Measurements from ENCODE around the gene NOXA1. TPM values are rescaled to one million over a fixed set of nuclear protein-coding genes. Genes with fewer than 3 reads are reported as not detected.

Gene NOXA1
- total RNA-seq, 1 donor from 2014 or later, result 16.3 TPM

DNA sequence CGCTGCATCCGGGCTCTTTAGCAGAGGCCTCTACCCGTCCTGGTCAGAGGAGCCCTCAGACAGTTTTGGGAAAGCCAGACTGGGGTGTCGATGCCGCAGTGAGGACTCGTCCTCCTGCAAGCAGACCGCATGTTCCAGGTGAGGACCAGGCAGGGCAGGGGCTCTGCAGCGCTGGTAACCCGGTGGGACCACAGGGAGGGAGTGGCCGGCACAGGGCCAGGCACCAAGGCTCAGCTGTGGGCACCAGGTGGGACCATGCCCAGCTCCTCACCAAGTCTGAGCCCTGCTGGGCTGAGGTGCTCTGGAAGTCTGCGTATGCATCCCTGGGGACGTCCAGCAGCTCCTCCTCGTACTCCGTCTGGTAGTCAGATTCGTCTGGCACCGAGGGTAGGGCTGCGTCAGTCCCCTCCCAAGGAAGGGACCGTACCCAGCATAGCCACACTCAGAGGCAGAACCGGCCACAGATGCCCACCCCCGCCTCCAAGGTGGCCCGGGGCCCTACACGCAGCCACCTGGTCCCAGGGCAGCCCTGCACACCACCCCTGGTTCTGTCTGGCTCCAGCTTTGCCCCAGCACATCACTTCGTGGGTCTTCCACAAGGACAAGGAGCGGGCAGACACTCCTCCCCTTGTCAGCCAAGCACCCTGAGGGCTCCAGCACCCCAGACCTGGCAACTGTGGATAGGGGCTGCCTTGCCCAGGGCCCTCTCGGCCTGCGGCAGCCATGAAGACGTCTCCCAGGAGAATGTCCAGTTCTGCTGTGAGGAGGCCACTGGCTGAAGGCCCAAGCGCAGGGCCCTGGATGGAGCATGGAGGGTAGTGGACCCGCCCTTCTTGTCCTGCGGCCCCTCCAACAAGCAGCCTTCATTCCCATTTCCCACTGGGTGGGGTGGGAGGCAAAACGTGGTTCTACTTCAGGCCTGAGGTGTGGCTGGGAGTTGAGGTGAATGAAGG lies 37.4 kb downstream of the NOXA1 start:
- no peak for DNase-seq (ENCODE audit: low spot score, unreplicated experiment)
- H3K36me3 Mint-ChIP-seq (ENCODE audit: insufficient read depth), result peaks cover 6% of the 10 kb centered on the region
- no peak overlapping the region for H3K27ac Mint-ChIP-seq
- no peak overlapping the region for H3K4me3 Mint-ChIP-seq (ENCODE audit: low read depth)
- H3K9me3 Mint-ChIP-seq (ENCODE audit: low read depth), result no peaks in the 10 kb centered on the region
- peaks cover 7% of the 10 kb centered on the region for H3K27me3 Mint-ChIP-seq
- TF ChIP-seq, protein P1, sequence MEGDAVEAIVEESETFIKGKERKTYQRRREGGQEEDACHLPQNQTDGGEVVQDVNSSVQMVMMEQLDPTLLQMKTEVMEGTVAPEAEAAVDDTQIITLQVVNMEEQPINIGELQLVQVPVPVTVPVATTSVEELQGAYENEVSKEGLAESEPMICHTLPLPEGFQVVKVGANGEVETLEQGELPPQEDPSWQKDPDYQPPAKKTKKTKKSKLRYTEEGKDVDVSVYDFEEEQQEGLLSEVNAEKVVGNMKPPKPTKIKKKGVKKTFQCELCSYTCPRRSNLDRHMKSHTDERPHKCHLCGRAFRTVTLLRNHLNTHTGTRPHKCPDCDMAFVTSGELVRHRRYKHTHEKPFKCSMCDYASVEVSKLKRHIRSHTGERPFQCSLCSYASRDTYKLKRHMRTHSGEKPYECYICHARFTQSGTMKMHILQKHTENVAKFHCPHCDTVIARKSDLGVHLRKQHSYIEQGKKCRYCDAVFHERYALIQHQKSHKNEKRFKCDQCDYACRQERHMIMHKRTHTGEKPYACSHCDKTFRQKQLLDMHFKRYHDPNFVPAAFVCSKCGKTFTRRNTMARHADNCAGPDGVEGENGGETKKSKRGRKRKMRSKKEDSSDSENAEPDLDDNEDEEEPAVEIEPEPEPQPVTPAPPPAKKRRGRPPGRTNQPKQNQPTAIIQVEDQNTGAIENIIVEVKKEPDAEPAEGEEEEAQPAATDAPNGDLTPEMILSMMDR (IDR thresholded peaks at IDR 0.05; ENCODE audit: unreplicated experiment), result no peak
- no peaks in the 10 kb centered on the region for H3K4me1 Mint-ChIP-seq (ENCODE audit: low read depth)

DNA sequence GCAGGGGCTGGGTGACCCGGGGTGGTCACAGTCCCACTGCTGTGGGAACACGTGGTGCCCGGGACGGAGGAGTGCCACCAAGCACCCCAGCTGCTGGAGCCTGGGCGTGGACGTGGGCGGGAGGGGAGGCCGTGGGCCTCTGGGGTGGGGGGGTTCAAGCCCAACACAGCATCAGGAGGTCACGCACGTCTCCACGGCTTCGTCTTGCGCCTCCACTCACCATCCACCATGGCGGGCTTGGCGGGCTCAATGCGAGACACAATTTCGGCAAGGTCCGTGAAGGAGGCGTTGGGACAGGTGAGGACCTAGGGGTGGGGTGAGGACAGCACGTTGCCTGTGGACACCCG lies 38.1 kb downstream of the NOXA1 start:
- Mint-ChIP-seq H3K4me3 (ENCODE audit: low read depth) (no peak overlapping the region), H3K27me3 (peaks cover 11% of the 10 kb centered on the region), H3K9me3 (ENCODE audit: low read depth) (no peaks in the 10 kb centered on the region), H3K4me1 (ENCODE audit: low read depth) (no peaks in the 10 kb centered on the region), H3K27ac (no peak overlapping the region), H3K36me3 (ENCODE audit: insufficient read depth) (peaks cover 2% of the 10 kb centered on the region)
- DNase-seq (ENCODE audit: low spot score, unreplicated experiment), result no peak
- TF ChIP-seq, protein P1 (IDR thresholded peaks at IDR 0.05; ENCODE audit: unreplicated experiment), result no peak

DNA sequence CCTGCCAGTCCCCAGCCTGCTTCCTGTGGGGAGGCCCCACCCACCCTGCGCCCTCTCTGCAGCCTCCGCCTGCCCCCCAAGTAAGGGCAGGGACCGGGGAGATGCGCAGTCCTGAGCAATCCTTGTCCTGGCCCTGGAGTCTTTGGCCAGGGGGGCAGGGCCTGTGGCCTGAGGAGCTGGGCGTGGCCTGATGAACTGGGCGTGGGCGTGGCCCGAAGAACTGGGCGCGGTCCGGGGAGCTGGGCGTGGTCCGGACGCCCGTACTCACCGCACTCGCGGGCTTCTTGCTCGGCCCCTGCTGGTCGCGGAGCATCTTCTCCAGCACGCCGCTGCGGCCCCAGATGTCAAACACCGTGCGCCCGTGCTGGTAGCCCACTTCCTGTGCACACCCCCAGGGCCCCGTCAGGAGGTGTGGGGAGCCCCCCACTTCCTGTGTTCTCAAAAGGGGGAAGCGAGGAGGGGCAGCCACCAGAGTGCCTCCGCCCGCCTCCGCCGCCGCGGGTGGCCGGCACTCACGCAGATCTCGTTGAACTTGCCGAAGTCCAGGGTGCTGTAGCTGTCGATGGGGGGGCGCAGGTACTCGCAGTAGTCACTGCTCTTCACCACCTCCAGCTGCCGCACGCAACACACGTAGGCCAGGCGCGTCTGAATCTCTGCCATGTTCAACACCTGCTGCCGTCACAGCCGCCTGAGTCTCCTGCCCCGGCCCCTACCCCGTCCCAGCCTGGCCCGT lies 38.6 kb downstream of the NOXA1 start:
- Mint-ChIP-seq H3K27ac (no peak overlapping the region), H3K36me3 (ENCODE audit: insufficient read depth) (peaks cover under 1% of the 10 kb centered on the region), H3K9me3 (ENCODE audit: low read depth) (no peaks in the 10 kb centered on the region), H3K4me1 (ENCODE audit: low read depth) (no peaks in the 10 kb centered on the region), H3K27me3 (peaks cover 12% of the 10 kb centered on the region), H3K4me3 (ENCODE audit: low read depth) (no peak overlapping the region)
- TF ChIP-seq, protein P1 (IDR thresholded peaks at IDR 0.05; ENCODE audit: unreplicated experiment), result no peak
- no peak for DNase-seq (ENCODE audit: low spot score, unreplicated experiment)

DNA sequence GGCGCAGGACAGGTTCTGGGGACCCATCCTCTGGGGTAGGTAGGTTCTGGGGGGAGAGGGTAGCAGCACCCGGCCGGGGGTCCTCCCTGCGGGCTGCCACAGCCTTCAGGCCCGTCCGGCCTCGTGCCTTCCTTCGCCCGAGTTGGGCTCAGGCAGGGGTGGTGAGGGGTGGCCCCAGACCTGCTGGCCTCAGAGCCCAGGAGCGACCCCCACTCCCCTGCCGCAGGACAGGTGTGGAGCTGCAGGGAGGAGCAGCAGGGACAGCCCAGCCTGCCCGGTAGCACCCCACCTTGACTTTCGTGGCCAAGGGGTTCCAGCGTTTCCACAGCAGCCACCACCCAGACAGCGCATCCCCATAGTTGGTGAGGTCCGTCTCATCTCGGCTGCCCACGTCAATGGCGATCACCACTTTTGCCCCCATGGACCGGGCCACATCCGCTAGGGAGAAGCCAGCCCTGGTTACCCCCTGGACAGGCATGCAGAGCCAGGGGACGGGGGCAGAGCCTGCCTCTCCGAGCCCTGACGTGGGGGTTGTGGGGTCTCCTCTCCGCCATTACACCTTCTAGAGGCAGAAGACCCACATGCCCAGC lies 39.3 kb downstream of the NOXA1 start:
- Mint-ChIP-seq H3K27ac (no peak overlapping the region), H3K9me3 (ENCODE audit: low read depth) (no peaks in the 10 kb centered on the region), H3K36me3 (ENCODE audit: insufficient read depth) (no peaks in the 10 kb centered on the region), H3K4me1 (ENCODE audit: low read depth) (no peaks in the 10 kb centered on the region), H3K27me3 (peaks cover 12% of the 10 kb centered on the region), H3K4me3 (ENCODE audit: low read depth) (no peak overlapping the region)
- DNase-seq (ENCODE audit: low spot score, unreplicated experiment), result no peak
- TF ChIP-seq, protein P1 (IDR thresholded peaks at IDR 0.05; ENCODE audit: unreplicated experiment), result no peak

Data from progenitor cell of endocrine pancreas (in vitro differentiated cells).